Stomach smooth muscle (tissue), 2 donors: ENCODE measurements around the gene TRPV5.

Source experiments
- H3K27ac ChIP-seq: one replicate; pipeline ENCODE4 v1.7.0; 2013; ENCODE audit warnings: mild to moderate bottlenecking, low read length, inconsistent platforms
- H3K27me3 ChIP-seq, 2 donors: one replicate each; pipeline ENCODE4 v1.7.0; 2013; ENCODE audit warnings: low read length in 2 of 2; ENCODE audit not compliant: insufficient read depth in 2 of 2, control insufficient read depth in 1 of 2
- H3K36me3 ChIP-seq, 2 donors: one replicate each; pipeline ENCODE4 v1.7.0; 2013; ENCODE audit warnings: low read length in 2 of 2; ENCODE audit not compliant: control insufficient read depth in 2 of 2, insufficient read depth in 2 of 2
- H3K4me1 ChIP-seq: one replicate; pipeline ENCODE4 v1.7.0; 2013; ENCODE audit warnings: low read length; ENCODE audit not compliant: control insufficient read depth, insufficient read depth
- H3K4me3 ChIP-seq, 2 donors: one replicate each; pipeline ENCODE4 v1.7.0; 2013; ENCODE audit warnings: low read length in 2 of 2
- H3K9ac ChIP-seq, 2 donors: one replicate each; pipeline ENCODE4 v1.7.0; 2013; ENCODE audit warnings: low read length in 2 of 2, mild to moderate bottlenecking in 1 of 2
- H3K9me3 ChIP-seq, 2 donors: one replicate each; pipeline ENCODE4 v1.7.0; 2013; ENCODE audit warnings: low read length in 2 of 2; ENCODE audit not compliant: control insufficient read depth in 2 of 2
- donor health status: healthy.
- donor health status: Pancreatic carcinoma.

TRPV5 gene

DNA sequence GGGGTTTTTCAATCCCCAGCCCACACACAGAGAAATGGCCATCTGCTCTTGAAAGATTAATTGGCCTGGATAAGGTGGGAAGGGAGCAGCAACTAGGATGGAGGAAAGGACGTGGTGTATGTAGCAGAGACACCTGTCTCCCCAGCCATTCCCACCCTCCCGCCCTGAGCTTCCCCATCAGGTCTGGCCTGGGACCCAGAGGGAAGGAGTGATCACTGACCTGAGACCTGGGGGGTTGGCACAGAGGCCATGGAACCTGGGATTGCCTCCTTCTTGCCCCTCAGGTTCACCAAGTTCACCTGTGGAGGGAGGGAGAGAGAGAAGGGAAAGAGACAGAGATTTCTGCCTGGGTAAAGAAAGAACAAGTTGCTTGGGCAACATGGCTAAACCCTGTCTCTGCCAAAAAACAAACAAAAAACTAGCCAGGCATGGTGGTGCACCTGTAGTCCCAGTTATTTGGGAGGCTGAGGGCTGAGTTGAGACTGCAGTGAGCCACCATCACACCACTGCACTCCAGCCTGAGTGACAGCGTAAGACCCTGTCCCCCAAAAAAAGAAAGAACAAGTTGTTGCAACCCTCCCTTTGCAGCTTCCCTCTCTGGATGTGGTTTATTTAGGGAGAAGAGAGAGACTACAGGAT lies 36.7 kb downstream of the TRPV5 start:
- Histone ChIP-seq H3K36me3 (no peaks in the 10 kb centered on the region), H3K9me3 (no peaks in the 10 kb centered on the region), H3K27ac (no peak overlapping the region), H3K4me1 (no peaks in the 10 kb centered on the region), H3K27me3 (peaks cover 0 to 5% of the 10 kb centered on the region in 2 donors), H3K4me3 (no peak overlapping the region), H3K9ac (no peak overlapping the region)

DNA sequence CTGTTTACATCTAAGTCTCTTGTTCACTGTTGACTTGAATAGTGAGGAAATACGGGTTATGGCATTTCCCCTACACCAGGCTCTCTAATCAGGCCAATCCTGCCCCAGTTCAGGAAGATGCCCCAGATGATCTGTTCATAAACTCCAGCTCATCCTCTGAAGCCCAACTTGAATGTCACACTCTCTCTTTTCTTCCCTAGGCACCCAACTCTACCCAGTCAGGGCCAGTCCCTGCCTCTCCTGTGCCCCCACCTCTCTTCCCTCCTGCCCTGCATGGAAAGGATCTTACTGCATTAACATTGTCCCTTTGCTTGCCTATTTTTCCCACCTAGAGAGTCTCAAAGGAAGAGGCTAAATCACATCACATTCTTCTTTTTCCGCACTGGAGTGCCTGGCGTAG lies 37.4 kb downstream of the TRPV5 start:
- no peaks in the 10 kb centered on the region for H3K36me3 ChIP-seq
- H3K4me3 ChIP-seq, result no peak overlapping the region
- H3K27me3 ChIP-seq, result peaks cover 0 to 5% of the 10 kb centered on the region in 2 donors
- no peak overlapping the region for H3K27ac ChIP-seq
- H3K9me3 ChIP-seq, result no peaks in the 10 kb centered on the region
- no peak overlapping the region for H3K9ac ChIP-seq
- no peaks in the 10 kb centered on the region for H3K4me1 ChIP-seq

DNA sequence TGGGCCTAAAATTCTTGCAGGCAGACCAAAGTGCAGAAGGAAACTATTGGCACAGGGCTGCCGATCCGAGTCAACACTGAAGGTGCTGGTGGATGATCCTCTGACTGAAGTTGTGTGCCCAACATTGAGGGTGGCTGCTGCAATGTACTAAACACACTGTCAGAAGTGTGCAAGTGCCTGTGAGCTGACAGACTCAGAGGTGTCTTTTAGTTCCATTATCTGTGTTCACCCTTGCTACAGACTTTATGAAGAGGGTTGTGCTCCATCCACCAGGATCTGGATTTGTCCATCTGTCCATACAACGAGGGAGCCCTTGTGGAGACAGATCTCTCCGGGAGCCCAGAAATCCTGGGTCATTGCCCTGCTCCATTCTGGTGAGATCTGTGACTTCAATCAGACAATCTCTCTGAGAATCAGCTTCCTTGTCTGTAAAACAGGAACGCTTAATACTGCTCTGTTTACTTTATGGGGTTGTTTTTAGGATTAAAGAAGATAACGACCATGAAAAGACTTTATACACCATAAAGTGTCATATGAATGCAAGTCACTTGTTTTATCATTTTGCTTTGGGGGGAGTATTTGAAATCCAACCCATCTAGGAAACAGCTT lies 38.5 kb downstream of the TRPV5 start:
- no peak overlapping the region for H3K4me3 ChIP-seq
- no peaks in the 10 kb centered on the region for H3K4me1 ChIP-seq

DNA sequence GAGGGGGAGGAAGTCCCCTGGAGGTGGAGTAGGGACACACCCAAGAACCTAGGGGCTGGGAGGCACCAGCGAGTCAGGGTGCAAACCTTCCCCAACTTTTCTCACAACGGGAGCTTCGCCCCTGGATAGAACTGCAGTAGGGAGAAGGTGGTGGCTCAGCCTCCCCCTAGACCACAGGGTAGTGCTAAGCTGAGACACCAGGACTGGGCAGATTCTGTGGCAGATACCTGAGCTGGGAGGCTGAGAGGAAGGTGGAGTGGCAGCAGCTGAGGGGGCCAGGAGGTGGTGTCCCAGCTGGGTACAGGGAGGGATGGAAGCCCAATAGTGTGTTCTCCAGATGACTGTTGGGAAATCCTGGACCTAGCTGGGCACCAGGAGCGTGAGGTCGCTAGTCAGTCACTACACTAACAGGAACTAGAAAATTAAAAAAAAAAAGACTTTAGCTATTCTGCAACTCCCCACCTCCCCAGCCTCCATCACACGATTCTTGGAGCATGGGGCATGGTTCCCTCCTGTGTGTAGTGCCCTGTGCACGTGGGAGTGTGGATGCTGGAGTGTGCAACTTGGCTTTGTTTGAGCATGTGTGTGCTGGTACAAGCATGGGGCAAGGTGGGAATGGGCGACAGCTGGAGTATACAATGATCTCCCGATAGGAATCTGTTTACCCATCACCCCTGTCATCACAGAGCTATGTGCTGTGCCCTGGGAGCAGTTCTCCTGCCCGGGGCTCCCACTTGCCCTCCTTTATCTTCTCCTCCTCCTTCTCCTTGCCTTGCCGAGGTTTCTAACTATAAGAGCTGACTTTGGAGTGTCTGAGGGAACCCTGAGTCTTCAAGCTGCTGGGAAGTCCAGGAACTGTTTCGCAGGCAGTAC lies 39.2 kb downstream of the TRPV5 start:
- no peak overlapping the region for H3K9ac ChIP-seq
- H3K27ac ChIP-seq, result no peak overlapping the region
- no peak overlapping the region for H3K4me3 ChIP-seq
- peaks cover 0 to 10% of the 10 kb centered on the region in 2 donors for H3K27me3 ChIP-seq
- H3K9me3 ChIP-seq, result no peaks in the 10 kb centered on the region
- no peaks in the 10 kb centered on the region for H3K4me1 ChIP-seq
- H3K36me3 ChIP-seq, result no peaks in the 10 kb centered on the region

More for the DNA sequence above, 38.5 kb downstream of the TRPV5 start:
- H3K9ac ChIP-seq, result no peak overlapping the region
- H3K27ac ChIP-seq, result no peak overlapping the region
- H3K36me3 ChIP-seq, result no peaks in the 10 kb centered on the region
- peaks cover 0 to 7% of the 10 kb centered on the region in 2 donors for H3K27me3 ChIP-seq
- no peaks in the 10 kb centered on the region for H3K9me3 ChIP-seq

DNA sequence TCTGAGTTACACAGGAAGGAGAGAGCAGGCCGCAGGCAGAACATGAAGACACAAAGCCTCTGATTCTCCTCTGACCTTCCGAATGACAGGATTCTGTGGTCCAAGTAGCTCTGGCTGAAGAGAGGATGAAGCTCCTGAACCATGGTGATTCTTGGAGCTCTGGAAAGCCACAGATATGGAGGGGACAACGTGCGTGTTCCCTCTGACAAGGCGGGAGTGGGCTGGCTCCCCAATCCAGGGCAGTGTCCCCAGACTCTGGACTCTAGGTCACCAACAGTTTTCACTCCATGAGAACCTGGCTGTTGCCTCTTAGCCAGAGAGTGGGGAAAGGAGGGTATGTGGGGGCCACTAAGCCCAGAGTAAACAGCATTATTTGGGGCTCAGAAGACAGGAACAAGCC lies 40.6 kb downstream of the TRPV5 start:
- Histone ChIP-seq H3K9me3 (no peaks in the 10 kb centered on the region), H3K27ac (no peak overlapping the region), H3K4me3 (no peak overlapping the region), H3K27me3 (peaks cover 0 to 6% of the 10 kb centered on the region in 2 donors), H3K9ac (no peak overlapping the region), H3K4me1 (no peaks in the 10 kb centered on the region), H3K36me3 (no peaks in the 10 kb centered on the region)

DNA sequence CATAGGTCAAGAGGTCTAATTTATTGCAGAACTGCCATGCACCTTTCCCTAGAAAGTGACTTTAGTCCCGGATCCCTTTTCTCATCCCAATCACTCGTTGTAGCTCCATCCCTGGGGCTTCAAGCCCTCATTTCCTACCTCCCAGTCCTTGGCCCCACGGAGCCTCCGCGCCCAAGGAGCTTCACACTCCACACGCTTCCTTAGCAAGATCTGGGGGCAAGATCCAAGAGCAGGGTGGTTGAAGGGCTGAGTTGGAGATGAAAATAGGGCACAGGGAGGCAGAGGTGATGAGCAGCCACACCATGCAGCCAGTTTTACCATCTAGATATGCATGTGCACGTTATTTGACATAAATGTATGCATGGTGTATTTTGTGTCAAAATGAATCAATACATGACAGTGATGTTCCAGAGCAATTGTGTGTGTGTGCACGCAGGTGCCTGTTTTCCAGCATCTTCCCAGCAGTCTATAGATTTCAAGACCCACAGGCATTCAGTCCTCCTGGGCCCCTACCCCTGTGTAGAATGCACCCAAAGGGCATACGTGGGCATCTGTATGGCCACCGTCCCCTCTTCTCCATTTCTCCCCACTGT lies 42.0 kb downstream of the TRPV5 start:
- Histone ChIP-seq H3K9me3 (no peaks in the 10 kb centered on the region), H3K4me3 (no peak overlapping the region), H3K27me3 (peaks cover 0 to 5% of the 10 kb centered on the region in 2 donors), H3K4me1 (no peaks in the 10 kb centered on the region), H3K27ac (no peak overlapping the region), H3K9ac (no peak overlapping the region), H3K36me3 (no peaks in the 10 kb centered on the region)

DNA sequence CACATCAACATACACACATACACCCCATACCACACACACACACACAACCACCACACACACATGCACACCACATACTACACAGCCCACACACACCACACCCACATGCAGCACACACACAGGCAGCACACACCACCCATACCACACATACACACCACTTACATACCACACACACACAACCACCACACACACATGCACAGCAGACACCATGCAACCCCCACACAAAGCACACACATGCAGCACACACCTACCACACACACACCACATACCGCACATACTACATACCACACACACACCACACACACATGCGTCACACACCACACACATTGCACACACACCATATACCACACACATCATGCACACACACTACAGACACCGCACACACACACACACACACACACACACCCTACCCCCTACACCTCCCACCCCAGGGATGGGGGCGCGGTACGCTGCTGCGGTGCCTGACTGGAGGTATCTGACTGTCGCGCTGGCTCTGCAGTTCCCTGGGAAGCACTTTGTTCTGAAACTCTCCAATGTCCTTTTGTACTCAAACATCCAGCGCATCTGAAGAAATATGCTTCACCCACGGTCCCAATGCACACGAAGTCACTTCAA lies 42.6 kb downstream of the TRPV5 start:
- Histone ChIP-seq H3K9ac (no peak overlapping the region), H3K4me3 (no peak overlapping the region), H3K27me3 (peaks cover 0 to 5% of the 10 kb centered on the region in 2 donors), H3K36me3 (no peaks in the 10 kb centered on the region), H3K27ac (no peak overlapping the region), H3K4me1 (no peaks in the 10 kb centered on the region), H3K9me3 (no peaks in the 10 kb centered on the region)

DNA sequence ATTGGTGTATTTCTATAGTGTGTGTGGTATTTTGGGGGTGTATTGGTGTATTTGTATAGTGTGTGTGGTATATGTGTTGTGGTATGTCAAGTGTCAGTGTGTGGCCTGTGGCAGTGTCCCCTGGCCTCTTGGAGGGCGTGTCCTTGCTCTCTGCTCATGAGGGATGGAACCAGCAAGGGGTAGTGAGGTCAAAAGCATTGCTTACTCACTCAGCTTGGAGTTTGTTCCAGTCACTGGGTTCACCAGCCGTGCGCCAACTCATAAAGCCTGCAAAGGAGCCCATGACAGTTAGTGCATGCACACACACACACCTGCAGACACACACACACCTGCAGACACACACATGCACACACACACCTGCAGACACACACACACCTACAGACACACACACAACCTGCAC lies 43.7 kb downstream of the TRPV5 start:
- H3K27me3 ChIP-seq, result peaks cover 0 to 6% of the 10 kb centered on the region in 2 donors
- no peak overlapping the region for H3K27ac ChIP-seq
- no peaks in the 10 kb centered on the region for H3K4me1 ChIP-seq
- no peaks in the 10 kb centered on the region for H3K9me3 ChIP-seq
- H3K36me3 ChIP-seq, result no peaks in the 10 kb centered on the region
- H3K9ac ChIP-seq, result no peak overlapping the region
- no peak overlapping the region for H3K4me3 ChIP-seq

DNA sequence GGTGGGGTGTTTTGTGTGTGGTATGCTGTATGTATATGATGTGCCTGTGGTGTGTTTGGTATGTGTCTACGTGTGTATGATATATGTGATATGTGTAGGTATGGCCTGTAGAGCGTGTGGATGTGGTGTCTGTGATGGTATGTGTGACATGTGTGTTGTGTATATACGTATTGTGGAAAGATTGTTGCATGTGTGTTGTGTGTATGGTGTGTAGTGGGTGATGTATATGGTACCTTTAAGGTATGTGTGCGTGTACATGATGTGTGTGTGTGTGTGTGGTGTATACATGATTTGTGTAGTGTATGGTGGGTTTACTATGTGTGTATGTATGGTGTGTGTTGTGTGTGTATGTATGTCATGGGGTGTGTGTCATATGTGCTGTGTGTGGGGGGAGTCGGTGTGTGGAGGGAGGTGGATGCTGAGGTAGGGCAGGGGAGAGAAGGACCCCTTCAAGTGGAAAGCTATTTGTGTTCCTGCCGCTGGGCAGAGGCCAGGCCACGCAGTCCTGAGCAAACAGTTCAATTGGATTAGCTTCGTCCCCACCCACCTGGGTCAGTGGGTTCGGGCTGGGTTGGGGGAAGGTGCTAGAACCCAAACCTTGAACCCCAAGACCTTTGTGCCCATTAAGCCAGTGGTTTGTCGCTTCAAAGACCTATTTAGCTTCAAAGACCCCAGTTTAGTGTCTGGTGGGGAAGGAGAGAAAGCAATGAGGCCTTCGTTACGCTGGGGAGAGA lies 46.1 kb downstream of the TRPV5 start:
- Histone ChIP-seq H3K9ac (no peak overlapping the region), H3K9me3 (no peaks in the 10 kb centered on the region), H3K4me1 (no peaks in the 10 kb centered on the region), H3K36me3 (no peaks in the 10 kb centered on the region), H3K27me3 (peaks cover 0 to 18% of the 10 kb centered on the region in 2 donors), H3K4me3 (no peak overlapping the region), H3K27ac (no peak overlapping the region)

DNA sequence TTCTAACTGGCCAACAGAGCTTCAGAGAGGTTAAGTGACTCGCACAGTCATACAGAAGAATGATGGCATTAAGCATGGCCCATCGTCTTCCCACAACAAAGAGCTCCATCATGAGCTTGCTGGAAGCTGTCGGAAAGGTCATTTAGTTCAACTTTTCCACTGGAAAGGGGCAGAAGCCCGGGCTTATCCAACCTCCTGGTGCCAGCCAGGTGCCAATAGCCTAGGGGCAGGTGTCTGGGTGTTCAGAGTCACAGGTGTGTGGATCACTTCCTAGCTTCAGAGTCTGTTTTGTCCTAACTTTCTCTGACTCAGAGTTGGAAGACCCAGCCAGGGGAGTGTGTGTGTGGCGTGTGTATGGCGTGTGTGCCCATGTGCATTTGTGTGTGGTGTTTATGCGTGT lies 46.7 kb downstream of the TRPV5 start:
- H3K4me1 ChIP-seq, result no peaks in the 10 kb centered on the region
- H3K27me3 ChIP-seq, result peaks cover 0 to 23% of the 10 kb centered on the region in 2 donors
- no peak overlapping the region for H3K4me3 ChIP-seq
- no peaks in the 10 kb centered on the region for H3K9me3 ChIP-seq
- H3K36me3 ChIP-seq, result no peaks in the 10 kb centered on the region
- no peak overlapping the region for H3K27ac ChIP-seq
- H3K9ac ChIP-seq, result no peak overlapping the region
